GM21528 (cell line): ENCODE data around the gene TANC1.

Experiments
- ATAC-seq: cut with Tn5 transposase; IDR thresholded peaks from one replicate; pipeline ENCODE4 v1.9.1; 2021; ENCODE audit warnings: mild to moderate bottlenecking, moderate library complexity; ENCODE audit not compliant: unreplicated experiment, low FRiP score

The TANC1 gene

GRCh38 chr2:159243529-159243928, 275.1 kb downstream of the TANC1 start:
- ATAC-seq = no peak

- no peak for ATAC-seq
These were observed 278.0 kb downstream of the TANC1 start for GRCh38 chr2:159246325-159246988.

DNA sequence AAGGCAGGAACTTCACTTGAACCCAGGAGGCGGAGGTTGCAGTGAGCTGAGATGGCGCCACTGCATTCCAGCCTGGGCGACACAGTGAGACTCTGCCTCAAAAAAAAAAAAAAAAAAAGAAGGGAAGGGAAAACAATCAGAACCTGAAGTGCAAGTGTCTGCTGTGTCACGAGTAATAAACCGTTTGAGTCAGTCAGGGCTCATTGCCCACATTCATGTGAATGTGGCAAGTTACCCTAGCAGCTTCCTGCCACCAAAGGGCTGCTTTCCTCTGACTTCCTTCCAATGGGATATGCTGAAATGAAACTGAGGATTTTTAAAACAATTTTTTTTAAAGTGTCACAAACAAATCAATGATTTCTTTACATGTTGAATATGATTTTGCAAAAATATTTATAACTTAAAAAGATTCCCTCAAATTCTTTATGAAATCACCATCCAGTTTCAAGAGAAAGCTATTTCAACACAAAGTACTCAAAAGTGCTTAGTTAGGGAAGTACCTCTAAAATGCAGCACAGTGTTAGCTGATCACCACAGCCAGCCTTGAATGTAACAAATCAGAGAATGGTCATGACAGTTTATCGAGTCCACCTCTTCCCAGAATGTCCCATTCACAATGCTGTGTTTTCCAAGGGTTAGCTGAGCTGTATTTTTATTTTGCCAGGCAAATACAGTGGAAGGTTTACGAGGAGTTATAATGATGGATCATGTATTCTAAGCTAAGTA, 281.7 kb downstream of the TANC1 start:
- peak; percentile 73 for ATAC-seq

DNA sequence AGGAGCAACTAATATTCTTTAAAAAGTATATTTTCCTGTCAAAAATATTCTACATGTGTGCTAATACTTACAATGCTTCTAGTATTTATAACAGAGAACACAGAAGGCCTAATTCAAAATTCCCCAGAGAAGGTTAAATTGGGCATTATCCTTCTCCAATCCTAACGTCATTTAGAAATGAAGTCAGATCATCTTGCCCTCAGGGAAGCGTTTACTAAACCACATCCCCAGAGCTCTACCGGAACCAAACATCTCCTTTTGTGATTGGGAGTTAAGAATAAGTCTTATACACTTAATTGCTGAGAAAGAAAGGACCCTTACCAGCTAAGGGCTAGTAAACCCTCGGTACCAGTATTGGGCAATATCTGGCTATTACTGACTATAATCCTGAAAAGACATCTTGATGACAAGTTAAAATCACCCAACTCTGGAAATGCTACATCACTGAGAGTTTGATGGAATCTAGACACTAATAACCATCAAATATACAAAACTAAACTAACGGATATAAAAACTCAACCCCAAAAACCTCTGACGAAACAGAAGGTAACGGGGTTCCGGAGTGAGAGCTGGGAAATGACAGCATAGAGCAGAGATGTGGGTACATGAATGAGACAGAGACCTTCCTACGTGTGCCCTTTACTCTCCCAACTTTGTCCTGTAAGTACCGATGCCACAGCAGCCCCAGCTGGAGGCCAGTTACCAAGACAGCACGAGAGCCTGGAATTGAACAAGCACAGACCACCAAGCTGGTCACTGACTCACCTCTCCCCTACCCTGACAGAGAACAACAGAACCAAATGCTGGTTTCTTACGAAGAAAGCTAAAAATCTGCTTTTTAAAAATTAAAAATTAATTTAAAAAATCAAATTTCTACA, 283.1 kb downstream of the TANC1 start:
- no peak for ATAC-seq

DNA sequence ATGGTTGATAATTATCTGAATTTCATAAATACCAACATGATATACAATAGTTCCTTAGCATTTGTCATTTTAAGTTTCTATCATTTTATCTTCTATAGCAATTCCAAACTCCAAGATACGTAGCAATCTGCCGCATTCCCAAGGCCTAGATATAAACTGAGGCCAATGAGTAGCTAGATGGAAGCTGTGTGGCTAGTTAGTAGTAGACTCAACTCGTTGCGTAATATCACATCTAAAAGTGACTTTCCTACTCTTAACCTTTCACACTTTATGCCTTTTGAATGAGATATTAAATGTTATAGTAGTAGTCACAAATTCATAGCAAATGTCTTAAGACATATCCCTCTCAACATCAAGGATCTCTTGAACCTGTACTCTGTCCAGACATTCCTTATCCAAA, 284.5 kb downstream of the TANC1 start:
- ATAC-seq = no peak

DNA sequence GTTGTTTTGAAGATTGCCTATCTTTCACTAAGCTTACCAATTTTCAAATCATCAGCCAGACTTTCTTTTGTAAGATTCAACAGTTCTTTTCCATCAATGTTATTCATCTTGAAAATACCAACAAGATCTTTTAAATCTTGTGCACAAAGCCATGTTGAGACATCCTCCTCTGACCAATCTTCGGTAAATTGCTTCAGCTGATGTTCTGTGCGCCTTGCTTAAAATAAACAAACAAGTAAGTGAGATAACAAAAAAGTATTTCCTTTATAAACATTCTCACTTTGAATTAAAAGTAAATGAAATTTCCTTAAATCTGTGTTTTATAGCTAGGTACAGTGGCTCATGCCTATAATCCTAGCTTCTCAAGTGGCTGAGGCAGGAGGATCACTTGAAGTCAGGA, 287.7 kb downstream of the TANC1 start:
- ATAC-seq = no peak

- no peak for ATAC-seq
These were observed 293.8 kb downstream of the TANC1 start for GRCh38 chr2:159262226-159262625.

GRCh38 chr2:159262904-159263303, 294.5 kb downstream of the TANC1 start:
- no peak for ATAC-seq

DNA sequence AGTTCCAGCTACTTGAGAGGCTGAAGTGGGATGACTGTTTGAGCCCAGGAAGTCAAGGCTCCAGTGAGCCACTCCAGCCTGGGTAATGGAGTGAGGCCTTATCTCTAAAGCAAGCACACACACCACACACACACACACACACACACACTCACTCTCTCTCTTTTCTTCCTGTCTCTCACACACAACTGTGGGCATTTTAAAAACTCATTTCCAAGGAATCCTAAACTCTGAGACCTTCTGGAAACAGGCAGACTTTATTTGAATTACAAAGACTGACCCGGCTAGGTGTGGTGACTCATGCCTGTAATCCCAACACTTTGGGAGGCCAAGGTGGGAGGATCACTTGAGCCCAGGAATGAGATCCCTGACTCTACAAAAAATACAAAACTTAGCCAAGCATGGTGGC, 296.7 kb downstream of the TANC1 start:
- no peak for ATAC-seq

GRCh38 chr2:159266554-159266953, 298.1 kb downstream of the TANC1 start:
- no peak for ATAC-seq

GRCh38 chr2:159267921-159268320, 299.5 kb downstream of the TANC1 start:
- ATAC-seq = no peak

GRCh38 chr2:159270744-159271379, 302.4 kb downstream of the TANC1 start:
- no peak for ATAC-seq

DNA sequence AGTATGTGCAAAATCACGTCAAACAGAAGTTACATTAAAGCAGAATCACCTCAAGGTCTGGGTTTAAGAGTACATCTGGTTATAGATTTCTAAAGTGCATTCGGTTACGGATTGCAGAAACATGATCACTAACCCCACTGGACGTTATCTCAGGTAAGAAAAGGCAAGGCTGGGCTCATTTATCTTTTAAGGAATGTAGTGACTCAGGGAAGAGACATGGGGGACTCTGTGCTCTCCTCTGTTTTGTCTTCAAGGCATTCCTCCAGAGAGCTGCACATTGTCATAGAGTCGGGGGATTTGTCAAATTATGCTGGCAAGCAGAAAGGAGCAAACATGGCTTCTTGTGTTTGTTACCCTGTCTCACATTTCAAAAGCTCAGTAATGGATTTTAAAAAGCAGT, 303.7 kb downstream of the TANC1 start:
- no peak for ATAC-seq

DNA sequence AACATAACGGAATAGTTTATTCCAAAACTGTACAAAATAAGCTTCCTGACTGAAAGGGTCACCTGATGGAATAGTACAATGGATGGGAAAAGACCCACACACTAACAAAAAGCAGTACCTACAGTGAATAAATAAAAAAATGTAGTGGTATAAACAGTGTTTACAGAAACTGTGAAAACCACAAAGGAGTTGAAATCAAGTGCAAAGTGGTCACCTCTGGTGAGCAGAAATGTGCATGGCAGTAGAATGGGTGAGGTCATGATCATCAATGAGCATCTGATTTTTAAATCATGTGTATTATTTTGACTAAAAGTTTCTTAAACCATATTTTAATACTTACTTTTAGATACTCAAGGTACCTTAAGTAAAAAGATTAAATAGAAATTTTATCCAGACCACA, 306.7 kb downstream of the TANC1 start:
- ATAC-seq = no peak

- ATAC-seq = no peak
These were observed 311.3 kb downstream of the TANC1 start for GRCh38 chr2:159279700-159280099.

DNA sequence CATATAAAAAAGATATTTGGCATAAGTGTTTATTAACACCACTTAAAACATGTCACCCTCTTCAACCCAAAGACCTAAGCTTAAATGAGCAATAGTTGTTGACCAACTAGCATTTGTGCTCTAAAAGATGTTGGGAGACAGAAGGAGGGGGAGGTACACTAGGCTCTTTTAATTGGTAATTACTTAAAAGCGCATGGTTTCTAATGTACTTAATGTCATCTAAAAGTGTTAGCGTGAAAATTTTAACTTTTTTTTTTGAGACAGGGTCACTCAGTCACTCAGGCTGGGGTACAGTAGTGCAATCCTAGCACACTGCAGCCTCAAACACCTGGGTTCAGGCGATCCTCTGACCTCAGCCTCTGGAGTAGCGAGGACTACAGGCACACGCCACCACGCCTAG, 312.6 kb downstream of the TANC1 start:
- no peak for ATAC-seq
